NCI-H2171 treated with DMSO at 0.1 percent for 48 hours (cell line): ENCODE data around the gene ATP6V0E2.

Experiments
- DNase-seq: peaks from one replicate; lab custom pipeline; 2025; lab: John Stamatoyannopoulos, UW

ATP6V0E2 gene

GRCh38 chr7:149838992-149839408 is 34.8 kb upstream of the ATP6V0E2 start:
- DNase-seq: no peak

- no peak for DNase-seq
These were observed 33.8 kb upstream of the ATP6V0E2 start for GRCh38 chr7:149839933-149840332.

GRCh38 chr7:149843566-149843965 is 30.2 kb upstream of the ATP6V0E2 start:
- DNase-seq: no peak

- no peak for DNase-seq
These were observed 29.3 kb upstream of the ATP6V0E2 start for GRCh38 chr7:149844445-149844844.

- DNase-seq: no peak
These were observed 28.4 kb upstream of the ATP6V0E2 start for GRCh38 chr7:149845257-149845980.

- no peak for DNase-seq
These were observed 27.7 kb upstream of the ATP6V0E2 start for GRCh38 chr7:149846021-149846420.

- DNase-seq: no peak
These were observed 27.2 kb upstream of the ATP6V0E2 start for GRCh38 chr7:149846436-149847046.

GRCh38 chr7:149849174-149849573 is 24.6 kb upstream of the ATP6V0E2 start:
- DNase-seq: no peak

- DNase-seq: no peak
These were observed 23.7 kb upstream of the ATP6V0E2 start for GRCh38 chr7:149850007-149850594.

GRCh38 chr7:149850716-149851115 is 23.1 kb upstream of the ATP6V0E2 start:
- DNase-seq: no peak

- DNase-seq: no peak
These were observed 22.3 kb upstream of the ATP6V0E2 start for GRCh38 chr7:149851449-149851848.

GRCh38 chr7:149853157-149853556 is 20.6 kb upstream of the ATP6V0E2 start:
- no peak for DNase-seq

GRCh38 chr7:149854611-149855360 is 19.0 kb upstream of the ATP6V0E2 start:
- DNase-seq: peak; percentile 96

- peak; percentile 70 for DNase-seq
These were observed 18.1 kb upstream of the ATP6V0E2 start for GRCh38 chr7:149855361-149856305.

GRCh38 chr7:149856583-149856982 is 17.2 kb upstream of the ATP6V0E2 start:
- no peak for DNase-seq

GRCh38 chr7:149859369-149859768 is 14.4 kb upstream of the ATP6V0E2 start:
- DNase-seq: no peak

GRCh38 chr7:149859876-149860275 is 13.9 kb upstream of the ATP6V0E2 start:
- no peak for DNase-seq

- DNase-seq: no peak
These were observed 12.7 kb upstream of the ATP6V0E2 start for GRCh38 chr7:149860821-149861727.

- DNase-seq: no peak
These were observed 12.1 kb upstream of the ATP6V0E2 start for GRCh38 chr7:149861728-149862045.

- no peak for DNase-seq
These were observed 11.6 kb upstream of the ATP6V0E2 start for GRCh38 chr7:149862156-149862555.

GRCh38 chr7:149863500-149863899 is 10.3 kb upstream of the ATP6V0E2 start:
- DNase-seq: no peak
